Activated CD4-positive, alpha-beta T cell treated with anti-CD3 and anti-CD28 coated beads, Interleukin-2, amount 50 U/mL, for 48 hours (primary cell): ENCODE results near the gene TXLNB.
A peak's percentile ranks its signal among the peaks of the same experiment; 100 is the strongest.
"Not testable (repeated sequence)": the region's sequence is repeated elsewhere in the genome, so short reads cannot be mapped to it uniquely, and the experiment has no call there.

Source experiments
- DNase-seq, 2 experiments: peaks; one replicate each; pipeline ENCODE4 v3.0.0-alpha.2; 2020

The TXLNB gene

GRCh38 chr6:139265512-139266190, 26.1 kb downstream of the TXLNB start:
- DNase-seq = no peak

DNA sequence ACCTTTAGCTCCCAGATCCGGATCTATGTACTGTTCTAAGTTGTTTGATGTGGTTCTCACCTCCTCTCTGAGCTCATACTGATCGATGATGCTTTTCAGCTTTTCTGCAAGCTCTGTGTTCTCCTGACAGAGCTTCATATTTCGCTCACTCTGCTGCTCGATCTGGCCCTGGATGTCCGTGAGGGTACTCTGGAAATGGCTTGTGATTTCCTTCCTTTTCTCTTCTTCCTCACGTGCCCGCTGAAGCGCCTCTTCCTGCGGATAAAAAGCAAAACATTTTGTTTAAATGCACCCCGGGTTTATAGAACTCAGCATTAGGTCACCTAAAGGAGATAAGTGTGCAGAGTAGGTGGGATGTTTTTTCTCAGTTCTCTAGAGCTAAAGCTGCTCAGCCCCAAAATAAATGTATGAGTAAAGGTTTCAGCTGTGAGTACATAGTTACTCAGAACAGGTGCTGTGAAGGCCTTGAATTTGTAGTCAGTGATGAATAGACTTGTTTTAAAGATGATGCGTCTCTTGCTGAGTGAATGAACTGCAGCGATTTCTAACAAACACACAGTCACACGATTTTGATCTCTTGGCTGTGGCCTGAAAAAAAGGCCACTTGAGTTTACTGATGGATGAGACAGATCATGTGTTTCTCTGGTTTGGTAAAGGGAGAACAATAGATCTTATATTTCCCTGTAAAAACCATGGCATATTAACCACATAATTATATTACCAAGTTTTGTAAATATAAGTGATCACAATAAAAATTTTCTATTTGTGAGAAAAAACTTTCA, 29.1 kb downstream of the TXLNB start:
- DNase-seq = peak; percentile 29 to 30

DNA sequence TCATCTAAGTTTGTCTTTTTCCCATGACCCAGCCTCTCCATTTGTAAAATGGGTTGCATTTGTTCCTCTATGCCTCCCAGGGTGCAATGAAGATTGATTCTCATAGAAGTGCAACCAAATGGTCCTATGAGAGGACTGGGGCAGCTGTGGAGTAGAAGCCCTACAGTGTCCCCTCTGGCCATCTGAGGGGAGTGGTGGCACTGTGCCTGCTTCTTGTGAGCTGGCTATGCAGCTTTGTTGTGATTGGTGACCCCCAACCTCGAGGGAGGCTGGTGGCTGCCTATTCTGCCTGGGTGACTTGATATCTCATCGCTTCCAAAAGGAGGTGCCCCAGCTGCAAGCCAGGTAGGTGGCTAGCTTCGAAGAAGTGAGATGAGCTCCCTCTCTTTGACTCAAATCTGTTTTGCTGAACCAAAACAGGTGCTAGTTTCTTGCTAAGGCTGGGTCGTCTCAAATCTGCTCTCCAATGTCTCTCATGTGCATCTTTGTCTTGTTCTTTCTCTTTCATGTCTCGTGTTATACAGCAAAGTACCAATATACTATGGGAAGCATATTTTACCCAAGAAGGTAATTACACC, 33.9 kb downstream of the TXLNB start:
- DNase-seq = no peak

DNA sequence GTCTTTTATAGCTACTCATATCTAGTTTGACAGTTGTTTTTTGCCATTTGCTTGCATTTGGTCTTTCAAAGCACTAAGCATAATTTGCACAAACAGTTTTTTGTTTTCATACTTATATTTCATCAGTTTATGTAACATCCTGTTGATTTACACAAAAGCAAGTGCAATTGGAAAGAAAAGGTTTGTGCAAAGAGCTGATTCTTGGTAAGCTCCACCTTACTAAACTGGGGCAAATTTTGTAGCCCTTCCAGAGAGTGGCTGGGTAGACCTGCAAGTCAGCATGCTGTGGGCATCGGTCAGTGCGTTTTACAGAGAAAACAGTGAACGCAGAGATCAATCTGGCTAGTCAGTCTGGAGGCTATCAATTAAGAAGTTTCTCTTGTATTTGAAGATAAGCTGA, 34.5 kb downstream of the TXLNB start:
- no peak for DNase-seq

DNA sequence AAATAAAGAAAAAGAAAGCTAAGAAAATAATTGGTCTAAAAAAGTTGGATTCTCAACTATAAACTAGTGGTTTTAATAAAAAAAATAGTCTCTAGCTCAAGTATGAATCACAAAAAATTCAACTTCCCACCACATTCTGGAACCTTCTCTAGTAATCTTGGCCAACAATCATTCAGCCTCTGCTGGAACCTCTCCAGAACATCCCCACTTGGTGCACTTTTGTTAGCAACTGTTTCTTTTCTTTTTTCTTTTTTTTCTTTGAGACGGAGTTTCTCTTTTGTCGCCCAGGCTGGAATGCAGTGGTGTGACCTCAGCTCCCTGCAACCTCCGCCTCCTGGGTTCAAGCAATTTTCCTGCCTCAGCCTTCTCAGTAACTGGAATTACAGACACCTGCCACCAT, 35.7 kb downstream of the TXLNB start:
- no peak for DNase-seq

DNA sequence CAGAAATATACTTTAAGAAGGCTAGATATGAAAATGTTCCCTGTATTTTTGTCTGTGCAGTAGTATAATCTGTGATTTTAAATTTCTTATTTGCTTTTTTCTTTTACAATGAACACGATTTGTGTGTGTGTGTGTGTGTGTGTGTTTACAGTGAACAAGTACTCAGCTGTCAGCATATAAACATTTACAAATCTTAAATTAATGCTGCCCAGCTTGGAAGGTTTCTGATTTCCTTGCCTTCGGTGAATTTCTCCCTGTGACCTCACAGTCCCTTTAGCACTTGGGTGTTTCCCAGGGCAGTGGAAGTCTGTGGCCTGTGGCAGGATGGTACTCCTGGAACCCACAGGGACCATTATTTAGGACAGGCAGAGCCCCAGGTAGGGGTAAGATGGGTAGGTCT, 37.6 kb downstream of the TXLNB start:
- DNase-seq = no peak

GRCh38 chr6:139253656-139254055, 38.1 kb downstream of the TXLNB start:
- no peak for DNase-seq

GRCh38 chr6:139251691-139252390, 40.0 kb downstream of the TXLNB start:
- no peak for DNase-seq

- no peak for DNase-seq
Measured at GRCh38 chr6:139251045-139251690, 40.6 kb downstream of the TXLNB start.

- DNase-seq = peak; percentile 60 to 66
Measured at GRCh38 chr6:139250296-139251044, 41.3 kb downstream of the TXLNB start.

DNA sequence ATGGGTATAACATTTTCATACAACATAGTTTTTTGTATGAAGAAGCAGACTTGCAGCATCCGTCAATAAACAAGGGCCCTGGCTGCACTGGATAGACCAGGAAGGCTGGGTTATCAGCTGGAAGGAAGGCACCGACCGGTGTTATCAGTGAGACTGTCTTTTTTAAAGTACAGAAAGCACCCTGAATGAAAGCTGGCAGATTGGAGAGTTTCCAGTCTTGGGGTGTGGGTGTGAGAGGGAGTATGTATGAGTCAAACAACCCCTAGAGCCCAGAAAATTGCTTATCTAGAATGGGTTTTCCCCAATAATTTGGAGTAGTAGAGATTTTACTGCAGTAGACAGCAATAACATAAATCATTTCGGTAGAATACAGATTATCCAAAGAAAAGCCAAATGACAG, 42.4 kb downstream of the TXLNB start:
- peak; percentile 45 to 56 for DNase-seq

DNA sequence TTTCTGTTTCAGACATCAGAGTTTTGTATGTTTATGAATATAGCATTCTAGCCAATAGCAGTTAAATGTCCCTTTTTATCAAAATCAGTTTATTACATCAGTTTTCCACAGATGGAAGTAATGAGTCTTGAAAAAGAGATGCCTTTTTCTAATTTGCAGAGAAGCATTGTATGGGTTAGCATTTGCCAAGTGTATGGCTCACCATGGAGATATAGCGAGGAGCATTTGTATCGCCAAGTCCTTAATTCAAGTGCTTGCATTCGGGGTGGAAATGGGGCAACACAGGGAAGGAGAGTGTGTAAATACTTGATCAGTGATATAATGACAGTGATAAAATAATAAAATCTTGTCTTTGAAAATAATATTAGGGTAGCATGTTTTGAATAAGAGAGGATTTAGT, 42.9 kb downstream of the TXLNB start:
- no peak for DNase-seq

GRCh38 chr6:139247618-139248017, 44.2 kb downstream of the TXLNB start:
- DNase-seq = no peak

DNA sequence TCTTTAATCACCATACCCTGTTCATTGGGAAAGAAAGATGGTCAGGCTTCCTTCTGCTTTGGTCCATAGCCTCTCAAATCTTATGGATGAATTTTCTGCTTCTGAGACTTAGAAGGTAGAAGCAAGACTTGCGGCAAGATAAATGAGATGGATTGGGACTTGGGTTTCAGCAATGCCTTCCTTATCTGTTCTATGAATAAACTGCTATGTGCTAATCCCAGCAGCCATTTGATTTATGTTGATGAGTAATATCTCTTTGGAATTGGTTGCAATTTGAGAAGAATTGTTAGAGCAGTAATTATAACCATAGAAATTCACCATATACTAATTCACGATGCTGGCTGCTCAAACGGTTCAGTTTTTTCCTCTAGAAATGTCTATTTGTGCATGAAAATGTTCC, 48.3 kb downstream of the TXLNB start:
- DNase-seq = no peak

DNA sequence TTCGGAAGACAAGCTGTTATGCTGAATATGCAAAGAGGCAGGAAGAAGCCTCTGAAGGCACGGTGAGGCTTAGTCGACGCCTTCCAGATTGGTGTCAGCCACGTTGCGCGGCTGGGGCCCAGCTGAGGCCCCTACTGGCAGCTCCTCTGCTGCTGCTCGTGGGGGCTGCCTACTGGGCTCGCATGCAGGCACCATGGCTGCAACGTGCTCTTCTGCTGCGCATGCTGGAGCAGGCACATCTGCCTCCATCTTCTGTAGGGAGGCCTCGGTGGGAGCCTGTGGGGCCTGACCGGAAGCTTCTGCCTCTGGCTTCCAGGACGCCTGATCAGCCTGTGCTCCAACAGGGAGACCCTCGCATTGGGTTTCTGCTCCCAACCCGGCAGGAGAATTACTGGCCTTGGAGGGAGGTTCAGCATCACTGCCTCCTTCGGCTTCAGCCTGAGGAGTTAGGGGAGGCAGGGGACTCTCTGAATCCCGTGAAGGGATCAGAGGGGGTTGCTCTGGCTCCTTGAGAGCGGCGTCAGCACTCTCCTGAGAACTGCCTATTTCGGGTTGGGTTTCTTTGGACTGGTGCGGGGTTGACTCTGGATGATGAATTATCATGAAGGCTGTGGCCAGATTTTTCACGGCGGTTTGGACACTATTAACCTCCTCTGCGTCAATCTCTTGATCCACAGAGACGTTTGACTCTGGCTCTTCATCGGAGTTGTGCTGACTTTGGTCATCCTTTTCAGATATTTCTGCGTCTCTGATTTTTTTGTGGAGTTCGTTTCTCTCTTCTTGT, 49.1 kb downstream of the TXLNB start:
- no peak for DNase-seq

- DNase-seq = no peak
Measured at GRCh38 chr6:139240161-139241010, 51.4 kb downstream of the TXLNB start.

DNA sequence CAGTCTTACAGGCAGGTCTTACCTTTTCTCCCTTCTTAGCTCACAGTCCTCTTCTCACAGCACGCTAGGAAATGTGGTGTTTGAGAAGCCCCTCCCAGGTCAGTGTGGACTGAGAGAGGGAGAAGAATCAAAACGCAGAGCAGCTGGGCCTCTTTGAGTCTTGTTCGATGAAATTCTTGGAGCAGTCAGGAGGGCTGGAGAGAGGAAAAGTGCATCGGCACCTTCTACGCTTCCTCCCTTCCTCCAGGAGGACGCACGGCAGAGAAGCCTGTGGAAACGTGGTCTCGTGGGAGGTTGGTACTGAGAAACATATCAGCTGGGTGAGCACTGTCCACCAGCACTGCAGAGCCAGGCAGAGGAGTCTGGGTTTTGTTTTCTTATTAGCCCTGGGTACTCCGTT, 52.7 kb downstream of the TXLNB start:
- no peak for DNase-seq

DNA sequence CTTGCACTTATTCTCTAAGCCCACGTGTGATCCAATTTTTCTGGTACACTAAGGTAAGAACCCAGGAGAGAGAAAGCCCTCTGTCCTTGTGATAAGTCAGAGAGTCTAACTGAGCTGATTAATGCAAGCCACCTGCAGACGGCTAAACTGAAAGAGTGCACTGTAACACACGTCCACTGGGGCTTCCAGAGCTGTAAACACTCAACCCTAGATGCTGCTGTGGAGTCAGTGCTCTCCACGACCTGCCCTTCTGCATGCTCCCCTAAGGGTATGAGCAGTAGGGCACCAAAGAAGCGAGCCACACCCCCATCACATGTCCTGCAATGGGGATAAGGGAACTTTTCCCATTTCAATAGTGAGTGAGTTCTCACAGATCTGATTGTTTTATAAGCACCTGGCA, 55.7 kb downstream of the TXLNB start:
- DNase-seq = no peak

DNA sequence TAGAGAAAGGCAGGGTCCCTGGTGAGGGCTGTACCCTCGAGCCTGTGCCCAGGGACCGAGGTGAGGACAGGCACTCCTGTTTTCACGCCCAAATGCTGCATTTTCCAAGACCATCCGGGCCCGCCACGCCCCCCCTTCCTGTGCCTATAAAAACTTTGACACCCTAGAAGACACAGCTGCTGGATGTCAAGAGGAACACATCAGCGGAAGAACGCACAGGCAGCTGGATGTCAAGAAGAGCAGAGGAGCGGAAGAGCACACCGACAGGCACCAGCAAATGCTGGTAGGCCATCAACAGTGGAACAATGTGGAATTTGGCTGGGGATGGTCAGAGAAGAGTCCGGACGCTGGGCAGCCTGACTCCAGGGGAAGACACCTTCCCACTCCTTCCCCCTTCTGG, 56.1 kb downstream of the TXLNB start:
- DNase-seq = no peak

- DNase-seq = not testable (repeated sequence)
Measured at GRCh38 chr6:139234193-139234592, 57.6 kb downstream of the TXLNB start.

DNA sequence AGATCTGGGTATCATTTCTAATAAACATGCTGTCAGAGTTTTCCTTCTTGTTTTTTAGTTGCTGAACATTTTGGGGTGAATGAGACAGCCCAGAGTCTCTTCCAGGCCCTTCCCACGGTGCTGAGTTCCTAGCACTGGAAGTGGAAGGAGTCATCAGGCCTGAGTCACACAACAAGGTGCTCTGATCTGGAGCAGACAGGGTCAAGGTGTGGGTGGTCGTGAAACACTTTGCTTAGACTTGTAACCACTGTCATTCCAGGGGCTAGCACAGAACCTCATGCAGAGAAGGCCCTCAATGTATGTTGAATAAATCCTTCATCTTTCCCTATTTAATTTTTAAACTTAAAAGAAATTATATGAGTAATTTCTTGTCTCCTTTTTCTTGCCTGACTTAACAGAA, 60.6 kb downstream of the TXLNB start:
- no peak for DNase-seq
